ENCODE results near the gene TNFAIP2.

DNA sequence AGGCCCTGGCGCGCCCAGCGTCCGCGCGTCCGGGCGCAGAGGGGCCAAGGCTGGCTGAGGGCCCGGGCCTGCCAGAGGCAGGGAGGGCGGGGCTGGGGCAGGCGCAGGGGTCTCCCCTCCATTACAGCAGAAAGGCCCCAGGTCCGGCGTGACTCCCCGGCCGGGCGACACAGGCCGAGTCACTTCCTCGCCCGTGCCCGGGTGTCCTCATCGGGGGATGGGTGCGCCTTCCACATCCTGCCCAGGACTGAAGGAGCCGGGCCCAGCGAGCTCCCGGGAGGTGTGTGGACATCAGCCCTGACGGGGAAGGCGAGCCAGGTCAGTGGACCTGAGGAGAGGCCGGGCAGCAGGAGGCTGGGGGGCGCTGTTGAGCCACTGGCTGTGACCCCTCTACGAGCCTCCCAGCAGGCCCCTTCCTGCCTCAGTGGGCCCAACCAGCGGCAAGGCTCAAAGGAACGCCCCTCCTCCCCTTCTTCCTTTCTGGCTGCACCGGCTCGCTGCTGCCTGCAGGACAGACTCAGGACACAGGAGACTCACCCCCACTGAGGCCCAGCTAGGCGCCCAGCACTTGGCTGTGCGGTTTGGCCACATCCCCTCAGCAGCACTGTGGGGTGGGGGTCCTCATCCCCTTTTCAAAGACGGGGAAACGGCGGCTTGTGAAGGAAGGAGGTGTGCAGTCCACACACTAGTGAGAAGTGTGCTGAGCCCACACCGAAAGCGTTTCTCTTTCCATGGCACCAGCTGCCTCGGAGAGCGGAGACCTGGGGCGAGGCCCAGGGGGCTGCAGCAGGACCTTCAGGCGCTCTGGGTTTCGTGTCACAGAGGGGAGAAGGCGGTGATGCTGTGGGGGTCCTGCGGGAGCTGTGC lies 606 bp downstream of the TNFAIP2 start:
- TF ChIP-seq, protein P1, sequence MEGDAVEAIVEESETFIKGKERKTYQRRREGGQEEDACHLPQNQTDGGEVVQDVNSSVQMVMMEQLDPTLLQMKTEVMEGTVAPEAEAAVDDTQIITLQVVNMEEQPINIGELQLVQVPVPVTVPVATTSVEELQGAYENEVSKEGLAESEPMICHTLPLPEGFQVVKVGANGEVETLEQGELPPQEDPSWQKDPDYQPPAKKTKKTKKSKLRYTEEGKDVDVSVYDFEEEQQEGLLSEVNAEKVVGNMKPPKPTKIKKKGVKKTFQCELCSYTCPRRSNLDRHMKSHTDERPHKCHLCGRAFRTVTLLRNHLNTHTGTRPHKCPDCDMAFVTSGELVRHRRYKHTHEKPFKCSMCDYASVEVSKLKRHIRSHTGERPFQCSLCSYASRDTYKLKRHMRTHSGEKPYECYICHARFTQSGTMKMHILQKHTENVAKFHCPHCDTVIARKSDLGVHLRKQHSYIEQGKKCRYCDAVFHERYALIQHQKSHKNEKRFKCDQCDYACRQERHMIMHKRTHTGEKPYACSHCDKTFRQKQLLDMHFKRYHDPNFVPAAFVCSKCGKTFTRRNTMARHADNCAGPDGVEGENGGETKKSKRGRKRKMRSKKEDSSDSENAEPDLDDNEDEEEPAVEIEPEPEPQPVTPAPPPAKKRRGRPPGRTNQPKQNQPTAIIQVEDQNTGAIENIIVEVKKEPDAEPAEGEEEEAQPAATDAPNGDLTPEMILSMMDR (conservative IDR thresholded peaks at IDR 0.05; ENCODE audit: low read length) = peak; percentile 36; the same call in 1 of the 2 replicates
- no peak for TF ChIP-seq EZH2phosphoT487 (IDR thresholded peaks at IDR 0.05; ENCODE audit: borderline replicate concordance, low read depth, low read length)
